ENCODE data around the gene GALNT15.

The GALNT15 gene

GRCh38 chr3:16234281-16234680 is 59.8 kb downstream of the GALNT15 start:
- DNase-seq = no peak

GRCh38 chr3:16236030-16236639 is 61.7 kb downstream of the GALNT15 start:
- no peak for DNase-seq

- DNase-seq = no peak
Measured at GRCh38 chr3:16236856-16237393, 62.4 kb downstream of the GALNT15 start.

- no peak for DNase-seq
Measured at GRCh38 chr3:16239086-16239770, 64.7 kb downstream of the GALNT15 start.

GRCh38 chr3:16239780-16240179 is 65.3 kb downstream of the GALNT15 start:
- DNase-seq = no peak

- no peak for DNase-seq
Measured at GRCh38 chr3:16240229-16241023, 65.9 kb downstream of the GALNT15 start.

- DNase-seq = no peak
Measured at GRCh38 chr3:16241225-16241624, 66.7 kb downstream of the GALNT15 start.

GRCh38 chr3:16242177-16242576 is 67.7 kb downstream of the GALNT15 start:
- DNase-seq = no peak

GRCh38 chr3:16243706-16244490 is 69.4 kb downstream of the GALNT15 start:
- no peak for DNase-seq

GRCh38 chr3:16245609-16246008 is 71.1 kb downstream of the GALNT15 start:
- DNase-seq = no peak

- peak; percentile 74 for DNase-seq
Measured at GRCh38 chr3:16247282-16248061, 73.0 kb downstream of the GALNT15 start.

GRCh38 chr3:16248556-16248955 is 74.1 kb downstream of the GALNT15 start:
- no peak for DNase-seq

- no peak for DNase-seq
Measured at GRCh38 chr3:16249336-16249735, 74.9 kb downstream of the GALNT15 start.

GRCh38 chr3:16249886-16250285 is 75.4 kb downstream of the GALNT15 start:
- no peak for DNase-seq

GRCh38 chr3:16251316-16252085 is 77.0 kb downstream of the GALNT15 start:
- DNase-seq = no peak

GRCh38 chr3:16252243-16252978 is 77.9 kb downstream of the GALNT15 start:
- DNase-seq = no peak

GRCh38 chr3:16252988-16253387 is 78.5 kb downstream of the GALNT15 start:
- DNase-seq = no peak

GRCh38 chr3:16253601-16254000 is 79.1 kb downstream of the GALNT15 start:
- DNase-seq = peak; percentile 52

- DNase-seq = no peak
Measured at GRCh38 chr3:16254916-16255315, 80.4 kb downstream of the GALNT15 start.

- DNase-seq = no peak
Measured at GRCh38 chr3:16255326-16255725, 80.8 kb downstream of the GALNT15 start.

All from CD4-positive, alpha-beta T cell treated with Interleukin-15 for 1 hour (primary cell).